HepG2 (cell line): ENCODE results near the gene FFAR2. TPM values are rescaled to one million over a fixed set of nuclear protein-coding genes. Genes with fewer than 3 reads are reported as not detected.
A peak's percentile ranks its signal among the peaks of the same experiment; 100 is the strongest.

ENCODE experiments used
- ATAC-seq: fragments of 200-7000 bp; cut with Tn5 transposase; 3 replicates; pipeline ENCODE4 v1.9.1; 2020; ENCODE audit warnings: mild to moderate bottlenecking, moderate library complexity
- BruUV-seq: library from RNA; stranded (reverse); fragments of 400-500 nt; replicated peaks from 2 replicates; lab custom pipeline; 2021; lab: Mats Ljungman, UMichigan
- CTCF ChIA-PET: fragments of 300-600 bp; formaldehyde crosslinking; extraction: SDS; loops from one replicate; lab custom pipeline; 2021; ENCODE audit warnings: low total read pairs, inconsistent platforms, low intra/inter-chr PET ratio; lab: Yijun Ruan, JAX
- POLR2A ChIA-PET: fragments of 350-600 bp; sonication (Branson Sonifier 250); formaldehyde crosslinking; loops from one replicate; lab custom pipeline; 2020; ENCODE audit warnings: antibody characterized with exemption, inconsistent platforms; lab: Yijun Ruan, JAX
- DNase-seq: peaks from one replicate; pipeline ENCODE4 v3.0.0-alpha.2; 2015; ENCODE audit warnings: low spot score
- FAIRE-seq: peaks from 3 replicates; lab custom pipeline; 2011; peaks lifted over from hg19 to GRCh38; lab: Jason Lieb, UNC
- H2AFZ ChIP-seq: one replicate; pipeline ENCODE4 v1.6.1; 2011; ENCODE audit warnings: low read length, inconsistent platforms
- H3K27ac ChIP-seq: fragments of 300-600 bp; 3 replicates; pipeline ENCODE4 v1.8.0; 2011; ENCODE audit warnings: mixed run types, mild to moderate bottlenecking, mixed read lengths, low read length, inconsistent platforms; ENCODE audit not compliant: insufficient read depth; ENCODE audit errors: extremely low read length
- H3K27me3 ChIP-seq, 2 experiments: fragments of 200-600 bp in 1 of 2; 2 replicates in 1 of 2; 3 replicates in 1 of 2; pipeline versions ENCODE4 v1.6.0 to v1.8.0; 2011; ENCODE audit warnings: low read length in 2 of 2, mild to moderate bottlenecking in 2 of 2, moderate library complexity in 2 of 2, inconsistent platforms in 1 of 2; ENCODE audit not compliant: insufficient read depth in 2 of 2, control insufficient read depth in 1 of 2
- H3K36me3 ChIP-seq, 2 experiments: fragments of 200-600 bp in 1 of 2; replicated peaks in 1 of 2; 2 replicates in 1 of 2; 3 replicates in 1 of 2; pipeline versions ENCODE4 v1.5.1 to v1.8.0; 2011; ENCODE audit warnings: low read length in 2 of 2, inconsistent platforms in 1 of 2; ENCODE audit not compliant: insufficient read depth in 2 of 2, control insufficient read depth in 1 of 2
- H3K4me1 ChIP-seq: 2 replicates; pipeline ENCODE4 v1.5.1; 2012; ENCODE audit warnings: low read length, inconsistent platforms; ENCODE audit not compliant: insufficient read depth
- H3K4me2 ChIP-seq: 2 replicates; pipeline ENCODE4 v1.6.0; 2011; ENCODE audit warnings: low read depth, low read length, inconsistent platforms
- H3K4me3 ChIP-seq, 3 experiments: fragments of 200-600 bp in 1 of 3; sonication (generic), shearing (Covaris generic) in 1 of 3; replicated peaks in 1 of 3; 2 replicates each; pipeline ENCODE4 v1.5.1; 2011 to 2016; ENCODE audit warnings: low read length in 3 of 3, inconsistent platforms in 2 of 3, low read depth in 2 of 3, mild to moderate bottlenecking in 2 of 3, control low read depth in 1 of 3, mixed read lengths in 1 of 3; ENCODE audit not compliant: insufficient read depth in 1 of 3
- H3K79me2 ChIP-seq: one replicate; pipeline ENCODE4 v1.6.1; 2011; ENCODE audit warnings: low read length, inconsistent platforms; ENCODE audit not compliant: insufficient read depth
- H3K9ac ChIP-seq: 2 replicates; pipeline ENCODE4 v1.6.0; 2011; ENCODE audit warnings: mild to moderate bottlenecking, low read depth, low read length, inconsistent platforms; ENCODE audit not compliant: insufficient read depth
- H3K9me3 ChIP-seq: 2 replicates; pipeline ENCODE4 v1.5.1; 2012; ENCODE audit warnings: mild to moderate bottlenecking, low read length
- H4K20me1 ChIP-seq: 2 replicates; pipeline ENCODE4 v1.6.0; 2011; ENCODE audit warnings: inconsistent platforms, mild to moderate bottlenecking, low read length, moderate library complexity; ENCODE audit not compliant: insufficient read depth
- EEA1 ChIP-seq: sonication (generic); formaldehyde crosslinking; IDR thresholded peaks from 2 replicates; pipeline ENCODE4 v1.5.1; 2020; ENCODE audit warnings: mild to moderate bottlenecking, missing genetic modification reagents, borderline replicate concordance
- HMGXB3 ChIP-seq: sonication (generic); formaldehyde crosslinking; IDR thresholded peaks from 2 replicates; pipeline ENCODE4 v1.4.0; 2020; ENCODE audit warnings: missing genetic modification reagents, borderline replicate concordance
- IKZF1 ChIP-seq: fragments of 450-650 bp; IDR thresholded peaks from 2 replicates; pipeline ENCODE4 v1.7.1; 2016
- NFE2 ChIP-seq: sonication (generic); formaldehyde crosslinking; IDR thresholded peaks from 2 replicates; pipeline ENCODE4 v1.4.0; 2020; ENCODE audit warnings: missing genetic modification reagents
- PLRG1 ChIP-seq: fragments of 450-650 bp; conservative IDR thresholded peaks from 2 replicates; pipeline ENCODE4 v1.6.1; 2016
- POGK ChIP-seq: sonication (generic); formaldehyde crosslinking; conservative IDR thresholded peaks from 2 replicates; pipeline ENCODE4 v1.8.0; 2022; ENCODE audit warnings: mild to moderate bottlenecking, moderate library complexity, missing genetic modification reagents
- ZFP1 ChIP-seq: IDR thresholded peaks from 2 replicates; pipeline ENCODE4 v1.6.1; 2016
- ZNF441 ChIP-seq: sonication (generic); formaldehyde crosslinking; IDR thresholded peaks from 2 replicates; pipeline ENCODE4 v1.7.0; 2021; ENCODE audit warnings: missing genetic modification reagents, borderline replicate concordance
- ZNF501 ChIP-seq: sonication (generic); formaldehyde crosslinking; IDR thresholded peaks from 2 replicates; pipeline ENCODE4 v1.5.1; 2020; ENCODE audit warnings: mild to moderate bottlenecking, moderate library complexity, missing genetic modification reagents
- WGBS: methylation state at CpG from one replicate; pipeline ENCODE4 v1.1.6; 2017; ENCODE audit warnings: low lambda C conversion rate; 5-methylcytosine and 5-hydroxymethylcytosine counted together
- in situ Hi-C: cut with HindIII; loops from 2 replicates; pipeline ENCODE4 v1.10.0; 2017; ENCODE audit warnings: low pct_unique_long_range_greater_than_20kb; ENCODE audit not compliant: extremely low pct_ligation_motif_present
- intact Hi-C: fragments of 100-400 bp; cut with micrococcal nuclease; formaldehyde crosslinking; loops from one replicate; pipeline ENCODE4 v1.10.0; 2022; ENCODE audit not compliant: unreplicated experiment
- polyA plus RNA-seq, 8 experiments: library from polyadenylated mRNA; depleted of rRNA in 3 of 8; stranded (reverse) in 7 of 8; unstranded in 1 of 8; fragments of >200 nt; fragmentation: Illumina TruSeq in 4 of 8; extraction: Trizol in 4 of 8; gene quantifications; 2 replicates each; pipeline versions ENCODE4 v1.2.1 to v1.2.3, GENCODE V29; 2011 to 2016; ENCODE audit warnings: low read depth in 4 of 8, missing spikeins in 1 of 8, mixed read lengths in 1 of 8; ENCODE audit not compliant: insufficient read depth in 1 of 8
- total RNA-seq, 5 experiments: library from RNA; depleted of rRNA; stranded (reverse); fragments of >200 nt; fragmentation: Illumina TruSeq; extraction: Trizol; gene quantifications; 2 replicates each; pipeline ENCODE4 v1.2.3, GENCODE V29; 2016; ENCODE audit warnings: low read depth in 1 of 5

Gene FFAR2
- total and polyA plus RNA-seq, 2 of the 13 experiments (the other 11 are each of a cell fraction or from before 2014, with no cell fraction given), result 0.12 TPM; not detected in 1

GRCh38 chr19:35436477-35437405, 11.3 kb upstream of the FFAR2 start:
- intact Hi-C loops (no loop called here), in situ Hi-C loops (no loop called here)
- no TSS peak for BruUV-seq
- ChIA-PET POLR2A (no interaction called here), CTCF (no interaction called here)
- no peak for FAIRE-seq
- 4% methylated on average over 15 of the region's 17 CpGs for WGBS
- Histone ChIP-seq H3K4me3 (peak overlapping the region in 2 of 3 experiments; percentile 2 to 53; a peak in 3 of 6 replicates), H3K36me3 (no peaks in the 10 kb centered on the region), H3K27me3 (peaks cover 3 to 26% of the 10 kb centered on the region in 2 experiments; a peak in 4 of 5 replicates), H3K4me1 (peaks cover 53% of the 10 kb centered on the region), H2AFZ (no peak overlapping the region), H3K27ac (no peak overlapping the region), H3K9me3 (peaks cover 1% of the 10 kb centered on the region; the same call in 1 of the 2 replicates), H4K20me1 (no peaks in the 10 kb centered on the region), H3K79me2 (no peaks in the 10 kb centered on the region), H3K9ac (no peak overlapping the region), H3K4me2 (peak overlapping the region; percentile 59)
- DNase-seq, result no peak
- no peak for ATAC-seq
- TF ChIP-seq EEA1 (no peak), ZNF441 (no peak), POGK (CRISPR knock-in tag) (no peak), PLRG1 (no peak), ZNF501 (CRISPR knock-in tag) (no peak), HMGXB3 (CRISPR knock-in tag) (no peak), NFE2 (no peak), ZFP1 (CRISPR knock-in tag) (no peak), IKZF1 (no peak)
